GM18858 (cell line): ENCODE results near the gene MXRA5.
"Not testable (repeated sequence)": the region's sequence is repeated elsewhere in the genome, so short reads cannot be mapped to it uniquely, and the experiment has no call there.

Source experiments
- ATAC-seq: cut with Tn5 transposase; IDR thresholded peaks from one replicate; pipeline ENCODE4 v1.9.1; 2021; ENCODE audit not compliant: unreplicated experiment

Gene MXRA5, protein sequence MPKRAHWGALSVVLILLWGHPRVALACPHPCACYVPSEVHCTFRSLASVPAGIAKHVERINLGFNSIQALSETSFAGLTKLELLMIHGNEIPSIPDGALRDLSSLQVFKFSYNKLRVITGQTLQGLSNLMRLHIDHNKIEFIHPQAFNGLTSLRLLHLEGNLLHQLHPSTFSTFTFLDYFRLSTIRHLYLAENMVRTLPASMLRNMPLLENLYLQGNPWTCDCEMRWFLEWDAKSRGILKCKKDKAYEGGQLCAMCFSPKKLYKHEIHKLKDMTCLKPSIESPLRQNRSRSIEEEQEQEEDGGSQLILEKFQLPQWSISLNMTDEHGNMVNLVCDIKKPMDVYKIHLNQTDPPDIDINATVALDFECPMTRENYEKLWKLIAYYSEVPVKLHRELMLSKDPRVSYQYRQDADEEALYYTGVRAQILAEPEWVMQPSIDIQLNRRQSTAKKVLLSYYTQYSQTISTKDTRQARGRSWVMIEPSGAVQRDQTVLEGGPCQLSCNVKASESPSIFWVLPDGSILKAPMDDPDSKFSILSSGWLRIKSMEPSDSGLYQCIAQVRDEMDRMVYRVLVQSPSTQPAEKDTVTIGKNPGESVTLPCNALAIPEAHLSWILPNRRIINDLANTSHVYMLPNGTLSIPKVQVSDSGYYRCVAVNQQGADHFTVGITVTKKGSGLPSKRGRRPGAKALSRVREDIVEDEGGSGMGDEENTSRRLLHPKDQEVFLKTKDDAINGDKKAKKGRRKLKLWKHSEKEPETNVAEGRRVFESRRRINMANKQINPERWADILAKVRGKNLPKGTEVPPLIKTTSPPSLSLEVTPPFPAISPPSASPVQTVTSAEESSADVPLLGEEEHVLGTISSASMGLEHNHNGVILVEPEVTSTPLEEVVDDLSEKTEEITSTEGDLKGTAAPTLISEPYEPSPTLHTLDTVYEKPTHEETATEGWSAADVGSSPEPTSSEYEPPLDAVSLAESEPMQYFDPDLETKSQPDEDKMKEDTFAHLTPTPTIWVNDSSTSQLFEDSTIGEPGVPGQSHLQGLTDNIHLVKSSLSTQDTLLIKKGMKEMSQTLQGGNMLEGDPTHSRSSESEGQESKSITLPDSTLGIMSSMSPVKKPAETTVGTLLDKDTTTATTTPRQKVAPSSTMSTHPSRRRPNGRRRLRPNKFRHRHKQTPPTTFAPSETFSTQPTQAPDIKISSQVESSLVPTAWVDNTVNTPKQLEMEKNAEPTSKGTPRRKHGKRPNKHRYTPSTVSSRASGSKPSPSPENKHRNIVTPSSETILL (N-terminal part only)

DNA sequence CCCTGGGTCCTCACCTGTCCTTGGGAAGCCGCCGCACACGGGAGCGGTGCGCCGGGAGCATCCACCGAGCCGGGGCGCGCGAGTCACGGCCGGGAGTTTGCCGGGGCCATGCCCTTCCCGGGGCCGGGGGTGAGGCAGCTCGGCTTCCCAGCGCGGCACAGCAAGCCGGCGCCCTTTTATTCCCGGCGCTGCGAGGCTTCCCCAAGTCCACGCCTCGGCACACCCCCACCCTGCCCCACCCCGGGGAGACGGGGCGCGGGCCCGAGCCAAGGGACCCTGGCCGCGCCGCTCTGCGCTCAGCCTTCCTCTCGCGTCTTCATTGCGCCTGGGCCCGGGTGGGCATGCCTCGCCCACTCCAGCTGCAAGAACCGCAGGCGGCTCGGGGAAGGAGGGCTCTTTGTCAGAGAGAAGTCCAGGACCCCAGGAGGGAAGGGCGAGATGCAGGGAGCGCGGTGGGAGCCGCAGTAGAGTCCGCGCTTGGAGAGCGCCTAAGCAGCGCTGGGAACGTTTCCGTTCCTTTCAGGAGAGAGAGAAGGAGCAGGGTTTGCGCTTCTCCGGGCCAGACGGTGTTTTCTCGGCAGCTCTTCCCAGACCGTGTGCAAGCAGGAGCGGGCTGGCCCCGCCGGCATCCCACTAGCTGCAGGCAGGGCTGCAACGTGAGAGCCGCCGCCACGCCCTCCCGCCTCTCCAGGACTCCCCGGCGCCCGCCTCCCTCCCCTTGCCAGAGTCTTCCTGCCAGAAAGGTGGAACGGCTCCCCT, at the start of gene MXRA5:
TSS of gene MXRA5 (minus strand) at position 152 of the 759 bp plus-strand sequence. CDS start 2,819 bp downstream, outside the sequence.
- no peak for ATAC-seq

- no peak for ATAC-seq
Measured at GRCh38 chrX:3393581-3394111, 47.2 kb upstream of the MXRA5 start.

DNA sequence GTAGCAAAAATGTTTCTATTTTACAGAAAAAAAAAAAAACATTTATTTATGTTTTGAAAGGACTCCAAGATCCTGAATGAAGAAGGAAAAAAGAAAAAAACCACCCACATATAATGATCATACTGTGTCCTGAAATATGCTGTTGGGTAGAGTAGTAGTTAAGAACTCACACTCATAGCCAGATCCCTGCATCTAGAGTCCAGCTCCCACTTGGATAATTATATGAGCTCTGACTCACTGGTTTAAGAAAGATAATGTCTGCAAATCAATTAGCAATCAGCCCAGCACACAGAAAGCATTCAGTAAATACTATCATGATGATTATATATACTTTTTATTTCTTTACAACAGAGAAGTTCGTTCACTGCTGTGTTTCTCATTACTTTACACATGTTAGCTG, 46.7 kb upstream of the MXRA5 start:
- no peak for ATAC-seq

DNA sequence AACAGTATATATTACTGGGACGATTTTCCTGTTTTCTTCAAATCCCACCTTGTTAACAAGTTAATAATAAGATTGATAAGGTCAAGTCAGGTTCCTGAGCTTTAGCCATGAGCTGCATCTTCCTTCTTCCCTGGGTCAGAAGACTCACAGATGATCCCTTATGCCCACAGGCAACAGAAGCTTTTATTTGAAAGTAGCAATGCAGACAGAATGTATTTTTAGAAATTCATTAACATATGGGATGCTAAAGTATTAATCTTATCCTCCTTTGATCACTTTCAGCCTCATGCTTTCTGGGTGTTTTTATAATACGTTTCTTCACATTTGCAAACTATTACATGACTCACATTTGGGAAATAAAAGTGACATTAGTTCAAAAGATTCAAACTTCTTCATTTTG, 42.0 kb upstream of the MXRA5 start:
- ATAC-seq = no peak

DNA sequence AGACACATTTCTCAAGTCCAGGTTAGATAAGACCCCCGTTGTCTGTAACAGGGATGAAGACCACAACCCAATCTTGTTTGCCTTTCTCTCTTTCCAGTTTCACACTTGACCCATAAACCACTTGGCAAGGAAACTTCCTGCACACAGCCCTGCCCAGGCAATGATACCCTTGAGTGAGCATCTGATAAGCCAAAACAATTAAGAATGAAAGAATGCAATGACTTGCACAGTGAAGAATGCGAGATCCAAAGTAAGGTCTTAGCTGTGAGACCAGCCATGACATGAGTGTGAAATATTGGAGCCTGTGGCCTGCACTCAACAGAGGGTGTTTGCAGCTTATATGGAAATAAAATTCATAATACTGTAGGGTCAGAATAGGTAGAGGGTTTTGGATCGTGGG, 37.9 kb upstream of the MXRA5 start:
- ATAC-seq = no peak

DNA sequence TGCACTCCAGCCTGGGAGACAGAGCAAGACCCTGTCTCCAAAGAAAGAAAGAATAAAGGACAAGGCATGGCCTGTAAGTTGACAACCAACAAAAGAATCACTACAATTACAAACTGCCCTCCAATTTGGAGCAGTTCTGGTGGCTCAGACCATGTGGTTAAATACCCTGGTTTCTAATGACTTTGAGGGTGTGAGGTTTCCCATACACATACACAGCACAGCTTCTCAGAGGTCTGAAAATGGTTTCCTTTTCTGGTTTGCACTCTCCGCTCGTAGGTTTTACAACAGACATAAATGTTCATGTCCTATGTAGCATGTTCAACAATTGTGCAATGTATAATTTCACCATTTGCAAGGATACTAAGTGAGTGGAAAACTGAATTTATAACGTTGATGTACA, 34.2 kb upstream of the MXRA5 start:
- no peak for ATAC-seq

- ATAC-seq = no peak
Measured at GRCh38 chrX:3379111-3379510, 32.7 kb upstream of the MXRA5 start.

DNA sequence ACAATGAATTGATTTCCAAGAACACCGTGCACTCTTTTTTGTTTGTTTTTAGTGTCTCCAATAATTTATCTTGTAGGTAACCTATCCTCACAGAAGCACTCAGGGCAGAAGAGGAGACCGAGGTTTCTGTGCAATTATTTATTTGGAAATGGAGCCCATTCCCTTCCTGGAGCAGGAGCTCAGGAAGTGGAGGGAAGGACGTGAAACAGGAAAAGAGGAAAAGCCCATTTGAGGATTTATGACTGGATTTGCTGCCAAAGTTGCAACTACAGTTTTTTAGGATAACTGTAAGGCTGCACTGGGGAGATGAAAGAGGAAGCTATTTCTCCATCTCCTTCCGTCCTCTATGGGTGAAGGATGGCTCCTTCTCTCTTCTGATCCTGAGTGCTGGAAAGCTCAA, 31.7 kb upstream of the MXRA5 start:
- ATAC-seq = no peak

GRCh38 chrX:3377560-3377959, 31.1 kb upstream of the MXRA5 start:
- no peak for ATAC-seq

DNA sequence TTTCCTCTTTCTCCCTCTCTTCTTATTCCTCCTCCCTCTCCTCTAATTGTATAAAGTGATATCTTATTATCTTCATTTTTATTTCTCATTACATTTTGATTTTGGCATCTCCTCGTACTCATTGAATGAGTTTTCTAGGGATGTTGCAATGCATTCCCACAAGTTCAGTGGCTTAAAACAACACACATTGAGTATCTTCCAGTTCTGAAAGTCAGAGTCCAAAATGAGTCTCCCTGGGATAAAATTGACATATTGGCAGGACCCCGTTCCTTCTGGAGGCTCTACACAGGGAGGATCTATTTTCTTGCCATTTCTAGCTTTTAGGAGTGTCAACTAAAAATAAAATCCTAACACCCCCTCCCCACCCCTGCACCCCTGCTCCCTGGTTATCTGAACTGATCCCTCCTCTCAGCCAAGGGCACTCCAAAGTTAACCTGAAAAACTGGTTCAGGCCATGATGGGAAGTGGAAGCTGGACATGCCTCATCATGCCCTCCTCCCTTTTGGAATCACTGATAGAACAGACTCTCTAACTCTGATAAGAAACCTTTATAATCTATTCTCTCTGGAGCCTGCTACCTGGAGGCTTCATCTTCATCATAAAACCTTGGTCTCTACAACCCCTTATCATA, 29.5 kb upstream of the MXRA5 start:
- ATAC-seq = not testable (repeated sequence)

DNA sequence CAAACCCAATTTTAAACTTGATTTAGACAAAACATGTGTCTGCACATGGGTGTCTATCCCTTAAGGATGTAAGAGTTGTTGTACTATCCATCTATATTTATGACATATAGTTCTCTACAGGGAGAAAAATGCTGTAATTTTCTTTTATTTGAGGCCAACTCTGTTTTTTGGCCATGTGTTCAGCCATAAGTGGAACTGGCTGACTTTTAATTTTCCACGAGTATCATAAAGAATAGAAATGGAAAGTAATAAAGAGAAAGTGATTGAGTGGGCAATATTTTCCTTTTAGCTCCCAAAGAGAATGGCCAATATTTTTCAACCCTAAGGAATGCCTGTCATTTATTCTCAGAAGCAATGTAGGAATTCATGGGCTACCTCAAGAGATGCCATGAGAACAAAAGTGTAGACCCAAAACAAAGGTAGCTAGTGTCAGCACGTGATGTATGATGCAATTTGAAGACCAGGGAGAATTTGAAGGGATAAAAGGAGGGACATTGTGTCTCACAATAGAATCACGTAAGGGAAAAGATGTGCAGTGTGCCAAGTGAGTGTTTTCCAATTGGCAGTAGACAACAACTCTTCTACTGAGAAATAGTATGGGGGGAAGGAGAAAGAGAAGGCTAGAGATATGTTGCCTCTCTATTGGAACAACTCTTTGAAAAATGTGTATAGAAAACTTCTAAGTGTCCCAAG, 27.8 kb upstream of the MXRA5 start:
- ATAC-seq = no peak

- no peak for ATAC-seq
Measured at GRCh38 chrX:3371163-3371562, 24.7 kb upstream of the MXRA5 start.

GRCh38 chrX:3370656-3371055, 24.2 kb upstream of the MXRA5 start:
- no peak for ATAC-seq

DNA sequence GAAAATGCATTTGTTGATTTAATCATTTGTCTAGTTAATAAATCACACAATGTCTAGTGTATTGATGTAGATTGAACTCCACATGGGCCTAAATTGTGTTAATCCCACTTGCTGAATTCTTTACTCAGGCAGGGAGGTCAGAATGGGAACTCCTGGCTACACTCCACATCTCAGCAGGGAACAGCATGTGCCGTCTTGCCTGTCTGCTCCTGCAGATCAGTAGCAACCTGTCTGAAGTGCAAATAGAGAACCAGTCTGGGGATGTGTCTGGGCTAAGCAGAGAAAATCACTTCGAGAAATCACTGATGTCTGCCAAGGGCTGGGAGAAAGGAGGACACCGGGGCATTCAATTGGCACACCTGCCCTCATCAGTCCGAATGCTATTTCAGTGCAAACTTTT, 16.5 kb upstream of the MXRA5 start:
- no peak for ATAC-seq

GRCh38 chrX:3360881-3361280, 14.4 kb upstream of the MXRA5 start:
- no peak for ATAC-seq

DNA sequence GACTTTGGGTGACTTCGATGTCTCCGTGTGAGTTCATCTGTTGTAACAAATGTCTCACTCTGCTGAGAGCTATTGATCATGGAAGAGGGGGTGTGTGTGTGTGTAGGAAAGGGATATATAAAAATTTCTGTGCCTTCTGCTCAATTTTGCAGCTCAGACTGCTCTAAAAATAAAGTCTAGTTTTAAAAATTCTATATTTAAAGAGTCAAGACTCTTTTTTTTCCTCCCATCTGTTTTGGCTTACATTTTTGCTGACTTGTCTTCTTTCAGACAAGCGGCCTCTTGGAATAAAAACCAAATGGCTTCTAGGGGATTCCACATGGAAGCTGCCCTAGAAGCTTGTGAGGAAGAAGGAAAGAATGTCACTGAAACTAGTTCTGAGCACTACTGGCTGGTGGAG, 6.3 kb upstream of the MXRA5 start:
- ATAC-seq = not testable (repeated sequence)

DNA sequence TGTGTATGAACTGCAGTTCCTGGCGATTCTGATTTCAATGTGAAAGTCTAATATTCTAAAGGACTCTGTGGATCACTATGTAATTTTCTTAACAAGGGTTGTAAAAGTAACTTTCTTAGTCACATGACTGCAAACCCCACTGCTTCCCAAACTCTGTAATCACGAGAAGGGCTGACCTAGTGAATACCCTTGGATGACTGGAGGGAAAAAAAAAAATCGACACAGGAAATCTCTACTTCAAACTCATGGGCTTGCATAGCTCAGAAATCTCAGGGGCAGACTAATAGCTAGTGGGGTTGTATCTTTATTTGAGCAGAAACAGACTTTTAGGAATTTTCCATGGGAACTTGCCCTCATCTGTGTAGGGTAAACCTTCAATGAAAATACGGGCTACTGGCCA, 4.8 kb upstream of the MXRA5 start:
- no peak for ATAC-seq

DNA sequence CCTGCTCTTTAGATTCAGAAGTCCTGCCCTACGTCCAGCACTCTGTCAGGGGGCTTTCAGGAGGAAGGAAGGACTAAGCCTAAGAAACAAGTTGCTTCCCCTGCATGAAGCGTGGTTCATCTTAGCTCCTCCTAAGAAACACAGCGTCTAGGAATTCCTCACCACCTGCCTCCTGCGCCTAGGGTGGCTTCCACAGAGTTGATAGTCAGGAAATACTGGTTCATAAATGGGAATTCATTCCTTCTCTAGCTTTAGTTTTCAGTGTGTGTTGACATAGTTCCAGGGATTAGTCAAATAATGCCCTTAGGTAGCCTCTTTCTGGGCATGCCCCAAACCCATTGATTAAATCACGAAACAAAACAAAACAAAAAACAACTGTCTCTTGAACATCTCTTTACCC, 1.7 kb upstream of the MXRA5 start:
- ATAC-seq = no peak
